ENCODE measurements around the gene SLC16A14. TPM values are rescaled to one million over a fixed set of nuclear protein-coding genes. Genes with fewer than 3 reads are reported as not detected.

Gene SLC16A14
- total and polyA plus RNA-seq, 10 of the 15 experiments (the other 5 are each of a cell fraction or from before 2014, with no cell fraction given): 0.87 to 6.4 (median 4.1) TPM; not detected in 1

DNA sequence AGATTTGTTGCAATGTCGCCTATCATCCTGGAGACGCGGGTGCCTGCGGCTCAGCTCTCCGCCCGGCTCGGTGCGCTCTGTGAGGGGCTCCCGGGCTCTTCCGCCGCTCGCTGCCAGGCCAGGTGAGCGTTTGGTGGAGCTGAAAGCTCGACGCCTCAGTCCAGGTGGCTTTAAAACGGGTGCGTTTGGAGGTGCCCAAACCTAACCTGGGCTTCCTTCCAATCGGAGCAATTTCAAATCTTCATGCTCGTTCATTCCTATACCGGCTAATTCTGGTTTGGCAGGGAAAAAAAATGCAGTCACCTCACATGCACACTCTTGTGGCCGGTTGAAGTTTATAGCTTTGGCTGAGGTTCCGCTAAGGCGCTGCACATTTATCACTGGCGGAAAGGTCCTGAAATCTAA, at the start of gene SLC16A14 (continued):
- TF ChIP-seq, protein P1, sequence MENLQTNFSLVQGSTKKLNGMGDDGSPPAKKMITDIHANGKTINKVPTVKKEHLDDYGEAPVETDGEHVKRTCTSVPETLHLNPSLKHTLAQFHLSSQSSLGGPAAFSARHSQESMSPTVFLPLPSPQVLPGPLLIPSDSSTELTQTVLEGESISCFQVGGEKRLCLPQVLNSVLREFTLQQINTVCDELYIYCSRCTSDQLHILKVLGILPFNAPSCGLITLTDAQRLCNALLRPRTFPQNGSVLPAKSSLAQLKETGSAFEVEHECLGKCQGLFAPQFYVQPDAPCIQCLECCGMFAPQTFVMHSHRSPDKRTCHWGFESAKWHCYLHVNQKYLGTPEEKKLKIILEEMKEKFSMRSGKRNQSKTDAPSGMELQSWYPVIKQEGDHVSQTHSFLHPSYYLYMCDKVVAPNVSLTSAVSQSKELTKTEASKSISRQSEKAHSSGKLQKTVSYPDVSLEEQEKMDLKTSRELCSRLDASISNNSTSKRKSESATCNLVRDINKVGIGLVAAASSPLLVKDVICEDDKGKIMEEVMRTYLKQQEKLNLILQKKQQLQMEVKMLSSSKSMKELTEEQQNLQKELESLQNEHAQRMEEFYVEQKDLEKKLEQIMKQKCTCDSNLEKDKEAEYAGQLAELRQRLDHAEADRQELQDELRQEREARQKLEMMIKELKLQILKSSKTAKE (IDR thresholded peaks at IDR 0.05; ENCODE audit: low read depth, poor library complexity, severe bottlenecking): no peak
- TF ChIP-seq, protein P2, sequence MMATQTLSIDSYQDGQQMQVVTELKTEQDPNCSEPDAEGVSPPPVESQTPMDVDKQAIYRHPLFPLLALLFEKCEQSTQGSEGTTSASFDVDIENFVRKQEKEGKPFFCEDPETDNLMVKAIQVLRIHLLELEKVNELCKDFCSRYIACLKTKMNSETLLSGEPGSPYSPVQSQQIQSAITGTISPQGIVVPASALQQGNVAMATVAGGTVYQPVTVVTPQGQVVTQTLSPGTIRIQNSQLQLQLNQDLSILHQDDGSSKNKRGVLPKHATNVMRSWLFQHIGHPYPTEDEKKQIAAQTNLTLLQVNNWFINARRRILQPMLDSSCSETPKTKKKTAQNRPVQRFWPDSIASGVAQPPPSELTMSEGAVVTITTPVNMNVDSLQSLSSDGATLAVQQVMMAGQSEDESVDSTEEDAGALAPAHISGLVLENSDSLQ (IDR thresholded peaks at IDR 0.05): no peak
- TF ChIP-seq SMC3 (IDR thresholded peaks at IDR 0.05; ENCODE audit: borderline replicate concordance, low read length): no peak
- TF ChIP-seq PML (IDR thresholded peaks at IDR 0.05; ENCODE audit: low read length): no peak
- TF ChIP-seq SP1 (IDR thresholded peaks at IDR 0.05; ENCODE audit: low read depth, low read length): no peak
- no peak for TF ChIP-seq ESRRA (IDR thresholded peaks at IDR 0.05; ENCODE audit: low read length)
- TF ChIP-seq, protein P3, sequence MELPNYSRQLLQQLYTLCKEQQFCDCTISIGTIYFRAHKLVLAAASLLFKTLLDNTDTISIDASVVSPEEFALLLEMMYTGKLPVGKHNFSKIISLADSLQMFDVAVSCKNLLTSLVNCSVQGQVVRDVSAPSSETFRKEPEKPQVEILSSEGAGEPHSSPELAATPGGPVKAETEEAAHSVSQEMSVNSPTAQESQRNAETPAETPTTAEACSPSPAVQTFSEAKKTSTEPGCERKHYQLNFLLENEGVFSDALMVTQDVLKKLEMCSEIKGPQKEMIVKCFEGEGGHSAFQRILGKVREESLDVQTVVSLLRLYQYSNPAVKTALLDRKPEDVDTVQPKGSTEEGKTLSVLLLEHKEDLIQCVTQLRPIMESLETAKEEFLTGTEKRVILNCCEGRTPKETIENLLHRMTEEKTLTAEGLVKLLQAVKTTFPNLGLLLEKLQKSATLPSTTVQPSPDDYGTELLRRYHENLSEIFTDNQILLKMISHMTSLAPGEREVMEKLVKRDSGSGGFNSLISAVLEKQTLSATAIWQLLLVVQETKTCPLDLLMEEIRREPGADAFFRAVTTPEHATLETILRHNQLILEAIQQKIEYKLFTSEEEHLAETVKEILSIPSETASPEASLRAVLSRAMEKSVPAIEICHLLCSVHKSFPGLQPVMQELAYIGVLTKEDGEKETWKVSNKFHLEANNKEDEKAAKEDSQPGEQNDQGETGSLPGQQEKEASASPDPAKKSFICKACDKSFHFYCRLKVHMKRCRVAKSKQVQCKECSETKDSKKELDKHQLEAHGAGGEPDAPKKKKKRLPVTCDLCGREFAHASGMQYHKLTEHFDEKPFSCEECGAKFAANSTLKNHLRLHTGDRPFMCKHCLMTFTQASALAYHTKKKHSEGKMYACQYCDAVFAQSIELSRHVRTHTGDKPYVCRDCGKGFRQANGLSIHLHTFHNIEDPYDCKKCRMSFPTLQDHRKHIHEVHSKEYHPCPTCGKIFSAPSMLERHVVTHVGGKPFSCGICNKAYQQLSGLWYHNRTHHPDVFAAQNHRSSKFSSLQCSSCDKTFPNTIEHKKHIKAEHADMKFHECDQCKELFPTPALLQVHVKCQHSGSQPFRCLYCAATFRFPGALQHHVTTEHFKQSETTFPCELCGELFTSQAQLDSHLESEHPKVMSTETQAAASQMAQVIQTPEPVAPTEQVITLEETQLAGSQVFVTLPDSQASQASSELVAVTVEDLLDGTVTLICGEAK (IDR thresholded peaks at IDR 0.05; ENCODE audit: borderline replicate concordance): no peak
- no peak for TF ChIP-seq TBL1XR1 (IDR thresholded peaks at IDR 0.05; ENCODE audit: low read depth, low read length)
- TF ChIP-seq, protein P4, sequence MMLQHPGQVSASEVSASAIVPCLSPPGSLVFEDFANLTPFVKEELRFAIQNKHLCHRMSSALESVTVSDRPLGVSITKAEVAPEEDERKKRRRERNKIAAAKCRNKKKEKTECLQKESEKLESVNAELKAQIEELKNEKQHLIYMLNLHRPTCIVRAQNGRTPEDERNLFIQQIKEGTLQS (IDR thresholded peaks at IDR 0.05; ENCODE audit: borderline replicate concordance, extremely low read depth, low read depth, low read length): no peak
- TF ChIP-seq, protein P5, sequence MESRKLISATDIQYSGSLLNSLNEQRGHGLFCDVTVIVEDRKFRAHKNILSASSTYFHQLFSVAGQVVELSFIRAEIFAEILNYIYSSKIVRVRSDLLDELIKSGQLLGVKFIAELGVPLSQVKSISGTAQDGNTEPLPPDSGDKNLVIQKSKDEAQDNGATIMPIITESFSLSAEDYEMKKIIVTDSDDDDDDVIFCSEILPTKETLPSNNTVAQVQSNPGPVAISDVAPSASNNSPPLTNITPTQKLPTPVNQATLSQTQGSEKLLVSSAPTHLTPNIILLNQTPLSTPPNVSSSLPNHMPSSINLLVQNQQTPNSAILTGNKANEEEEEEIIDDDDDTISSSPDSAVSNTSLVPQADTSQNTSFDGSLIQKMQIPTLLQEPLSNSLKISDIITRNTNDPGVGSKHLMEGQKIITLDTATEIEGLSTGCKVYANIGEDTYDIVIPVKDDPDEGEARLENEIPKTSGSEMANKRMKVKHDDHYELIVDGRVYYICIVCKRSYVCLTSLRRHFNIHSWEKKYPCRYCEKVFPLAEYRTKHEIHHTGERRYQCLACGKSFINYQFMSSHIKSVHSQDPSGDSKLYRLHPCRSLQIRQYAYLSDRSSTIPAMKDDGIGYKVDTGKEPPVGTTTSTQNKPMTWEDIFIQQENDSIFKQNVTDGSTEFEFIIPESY (IDR thresholded peaks at IDR 0.05): no peak
- peak; percentile 33; the same call in 1 of the 2 replicates for TF ChIP-seq RAD21 (IDR thresholded peaks at IDR 0.05; ENCODE audit: insufficient read depth, low read depth, low read length)
- no peak for TF ChIP-seq MYB (IDR thresholded peaks at IDR 0.05; ENCODE audit: borderline replicate concordance, low read depth, low read length)
- no peak for TF ChIP-seq ZSCAN29 (IDR thresholded peaks at IDR 0.05)
- TF ChIP-seq GATAD2B (conservative IDR thresholded peaks at IDR 0.05; ENCODE audit: low read depth): no peak
- no peak for TF ChIP-seq NRF1 (conservative IDR thresholded peaks at IDR 0.05; ENCODE audit: low read depth, low read length)
- no peak for TF ChIP-seq POU2F2 (IDR thresholded peaks at IDR 0.05; ENCODE audit: borderline replicate concordance, low read depth, low read length)
- TF ChIP-seq HDGF (IDR thresholded peaks at IDR 0.05): no peak
- TF ChIP-seq PAX5 (IDR thresholded peaks at IDR 0.05; ENCODE audit: borderline replicate concordance, low read depth, low read length): no peak
- peak; percentile 5 for TF ChIP-seq MEF2B (IDR thresholded peaks at IDR 0.05; ENCODE audit: partially characterized antibody, poor library complexity, severe bottlenecking)

All from GM12878 (cell line).